HepG2 (cell line): Measurements from ENCODE around the gene WNT1. TPM values are rescaled to one million over a fixed set of nuclear protein-coding genes. Genes with fewer than 3 reads are reported as not detected.
A peak's percentile ranks its signal among the peaks of the same experiment; 100 is the strongest.

Experiments
- HNRNPLL ChIP-seq: fragments of 200-400 bp; formaldehyde crosslinking; IDR thresholded peaks from 2 replicates; pipeline ENCODE4 v1.6.1; 2017; ENCODE audit warnings: mild to moderate bottlenecking, low read depth, low read length; ENCODE audit not compliant: poor library complexity, severe bottlenecking
- PHB2 ChIP-seq: fragments of 450-650 bp; IDR thresholded peaks from 2 replicates; pipeline ENCODE4 v1.6.1; 2018; ENCODE audit not compliant: partially characterized antibody
- POGK ChIP-seq: sonication (generic); formaldehyde crosslinking; conservative IDR thresholded peaks from 2 replicates; pipeline ENCODE4 v1.8.0; 2022; ENCODE audit warnings: mild to moderate bottlenecking, moderate library complexity, missing genetic modification reagents
- PPARG ChIP-seq: conservative IDR thresholded peaks from 2 replicates; pipeline ENCODE4 v1.6.1; 2016; ENCODE audit warnings: missing biosample characterization, missing genetic modification reagents
- ZNF569 ChIP-seq: sonication (generic); formaldehyde crosslinking; IDR thresholded peaks from 2 replicates; pipeline ENCODE4 v1.5.0; 2020; ENCODE audit warnings: mild to moderate bottlenecking, missing genetic modification reagents, moderate library complexity, borderline replicate concordance
- ZNF704 ChIP-seq: sonication (generic); formaldehyde crosslinking; IDR thresholded peaks from 2 replicates; pipeline ENCODE4 v1.8.1; 2023; ENCODE audit warnings: mild to moderate bottlenecking, inconsistent platforms, moderate library complexity, missing genetic modification reagents, borderline replicate concordance
- ZNF772 ChIP-seq: sonication (generic); formaldehyde crosslinking; IDR thresholded peaks from 2 replicates; pipeline ENCODE4 v1.5.0; 2020; ENCODE audit warnings: mild to moderate bottlenecking, missing genetic modification reagents
- polyA plus RNA-seq, 8 experiments: library from polyadenylated mRNA; depleted of rRNA in 3 of 8; stranded (reverse) in 7 of 8; unstranded in 1 of 8; fragments of >200 nt; fragmentation: Illumina TruSeq in 4 of 8; extraction: Trizol in 4 of 8; gene quantifications; 2 replicates each; pipeline versions ENCODE4 v1.2.1 to v1.2.3, GENCODE V29; 2011 to 2016; ENCODE audit warnings: low read depth in 4 of 8, missing spikeins in 1 of 8, mixed read lengths in 1 of 8; ENCODE audit not compliant: insufficient read depth in 1 of 8
- total RNA-seq, 5 experiments: library from RNA; depleted of rRNA; stranded (reverse); fragments of >200 nt; fragmentation: Illumina TruSeq; extraction: Trizol; gene quantifications; 2 replicates each; pipeline ENCODE4 v1.2.3, GENCODE V29; 2016; ENCODE audit warnings: low read depth in 1 of 5
- TF ChIP-seq, protein P1 (sequence below), 2 experiments: sonication (generic) in 1 of 2; formaldehyde crosslinking in 1 of 2; IDR thresholded peaks; 2 replicates each; pipeline versions ENCODE4 v1.4.0 to v1.6.1; 2018 to 2020; ENCODE audit warnings: missing genetic modification reagents in 2 of 2, borderline replicate concordance in 1 of 2, low read depth in 1 of 2, mild to moderate bottlenecking in 1 of 2, missing biosample characterization in 1 of 2
- TF ChIP-seq, protein P2 (sequence below): sonication (generic); formaldehyde crosslinking; IDR thresholded peaks from 2 replicates; pipeline ENCODE4 v1.5.1; 2020; ENCODE audit warnings: mild to moderate bottlenecking, missing genetic modification reagents, moderate library complexity
- TF ChIP-seq, protein P3 (sequence below): fragments of 450-650 bp; IDR thresholded peaks from 2 replicates; pipeline ENCODE4 v1.6.1; 2016

Gene WNT1
- total and polyA plus RNA-seq, 2 of the 13 experiments (the other 11 are each of a cell fraction or from before 2014, with no cell fraction given): not detected

DNA sequence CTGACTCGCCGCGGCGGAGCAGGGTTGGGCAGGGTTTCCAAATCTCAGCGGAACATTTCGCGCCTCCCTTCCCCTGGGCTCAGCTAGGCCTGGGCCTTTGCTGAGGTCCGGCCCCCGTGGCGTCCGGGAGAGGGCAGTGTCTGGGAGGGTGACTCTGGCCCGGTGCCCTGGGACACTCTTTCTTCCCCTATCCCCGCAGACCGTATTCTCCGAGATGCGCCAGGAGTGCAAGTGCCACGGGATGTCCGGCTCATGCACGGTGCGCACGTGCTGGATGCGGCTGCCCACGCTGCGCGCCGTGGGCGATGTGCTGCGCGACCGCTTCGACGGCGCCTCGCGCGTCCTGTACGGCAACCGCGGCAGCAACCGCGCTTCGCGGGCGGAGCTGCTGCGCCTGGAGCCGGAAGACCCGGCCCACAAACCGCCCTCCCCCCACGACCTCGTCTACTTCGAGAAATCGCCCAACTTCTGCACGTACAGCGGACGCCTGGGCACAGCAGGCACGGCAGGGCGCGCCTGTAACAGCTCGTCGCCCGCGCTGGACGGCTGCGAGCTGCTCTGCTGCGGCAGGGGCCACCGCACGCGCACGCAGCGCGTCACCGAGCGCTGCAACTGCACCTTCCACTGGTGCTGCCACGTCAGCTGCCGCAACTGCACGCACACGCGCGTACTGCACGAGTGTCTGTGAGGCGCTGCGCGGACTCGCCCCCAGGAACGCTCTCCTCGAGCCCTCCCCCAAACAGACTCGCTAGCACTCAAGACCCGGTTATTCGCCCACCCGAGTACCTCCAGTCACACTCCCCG, 3.0 kb downstream of the WNT1 start (continued):
- TF ChIP-seq ZNF569 (CRISPR knock-in tag) (no peak), ZNF772 (CRISPR knock-in tag) (peak; percentile 56; the same call in 1 of the 2 replicates), PPARG (no peak), ZNF704 (CRISPR knock-in tag) (no peak), HNRNPLL (peak; percentile 12), POGK (CRISPR knock-in tag) (0 out of 2 replicates have a peak, but pooled peaks have one; percentile 16), PHB2 (no peak)
- TF ChIP-seq, protein P1, sequence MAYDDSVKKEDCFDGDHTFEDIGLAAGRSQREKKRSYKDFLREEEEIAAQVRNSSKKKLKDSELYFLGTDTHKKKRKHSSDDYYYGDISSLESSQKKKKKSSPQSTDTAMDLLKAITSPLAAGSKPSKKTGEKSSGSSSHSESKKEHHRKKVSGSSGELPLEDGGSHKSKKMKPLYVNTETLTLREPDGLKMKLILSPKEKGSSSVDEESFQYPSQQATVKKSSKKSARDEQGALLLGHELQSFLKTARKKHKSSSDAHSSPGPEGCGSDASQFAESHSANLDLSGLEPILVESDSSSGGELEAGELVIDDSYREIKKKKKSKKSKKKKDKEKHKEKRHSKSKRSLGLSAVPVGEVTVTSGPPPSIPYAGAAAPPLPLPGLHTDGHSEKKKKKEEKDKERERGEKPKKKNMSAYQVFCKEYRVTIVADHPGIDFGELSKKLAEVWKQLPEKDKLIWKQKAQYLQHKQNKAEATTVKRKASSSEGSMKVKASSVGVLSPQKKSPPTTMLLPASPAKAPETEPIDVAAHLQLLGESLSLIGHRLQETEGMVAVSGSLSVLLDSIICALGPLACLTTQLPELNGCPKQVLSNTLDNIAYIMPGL (CRISPR knock-in tag; IDR thresholded peaks at IDR 0.05; ENCODE audit: borderline replicate concordance in 1 of 2, low read depth in 1 of 2): peak in 1 of 2 experiments; percentile 11; a peak in 2 of 4 replicates
- TF ChIP-seq, protein P2, sequence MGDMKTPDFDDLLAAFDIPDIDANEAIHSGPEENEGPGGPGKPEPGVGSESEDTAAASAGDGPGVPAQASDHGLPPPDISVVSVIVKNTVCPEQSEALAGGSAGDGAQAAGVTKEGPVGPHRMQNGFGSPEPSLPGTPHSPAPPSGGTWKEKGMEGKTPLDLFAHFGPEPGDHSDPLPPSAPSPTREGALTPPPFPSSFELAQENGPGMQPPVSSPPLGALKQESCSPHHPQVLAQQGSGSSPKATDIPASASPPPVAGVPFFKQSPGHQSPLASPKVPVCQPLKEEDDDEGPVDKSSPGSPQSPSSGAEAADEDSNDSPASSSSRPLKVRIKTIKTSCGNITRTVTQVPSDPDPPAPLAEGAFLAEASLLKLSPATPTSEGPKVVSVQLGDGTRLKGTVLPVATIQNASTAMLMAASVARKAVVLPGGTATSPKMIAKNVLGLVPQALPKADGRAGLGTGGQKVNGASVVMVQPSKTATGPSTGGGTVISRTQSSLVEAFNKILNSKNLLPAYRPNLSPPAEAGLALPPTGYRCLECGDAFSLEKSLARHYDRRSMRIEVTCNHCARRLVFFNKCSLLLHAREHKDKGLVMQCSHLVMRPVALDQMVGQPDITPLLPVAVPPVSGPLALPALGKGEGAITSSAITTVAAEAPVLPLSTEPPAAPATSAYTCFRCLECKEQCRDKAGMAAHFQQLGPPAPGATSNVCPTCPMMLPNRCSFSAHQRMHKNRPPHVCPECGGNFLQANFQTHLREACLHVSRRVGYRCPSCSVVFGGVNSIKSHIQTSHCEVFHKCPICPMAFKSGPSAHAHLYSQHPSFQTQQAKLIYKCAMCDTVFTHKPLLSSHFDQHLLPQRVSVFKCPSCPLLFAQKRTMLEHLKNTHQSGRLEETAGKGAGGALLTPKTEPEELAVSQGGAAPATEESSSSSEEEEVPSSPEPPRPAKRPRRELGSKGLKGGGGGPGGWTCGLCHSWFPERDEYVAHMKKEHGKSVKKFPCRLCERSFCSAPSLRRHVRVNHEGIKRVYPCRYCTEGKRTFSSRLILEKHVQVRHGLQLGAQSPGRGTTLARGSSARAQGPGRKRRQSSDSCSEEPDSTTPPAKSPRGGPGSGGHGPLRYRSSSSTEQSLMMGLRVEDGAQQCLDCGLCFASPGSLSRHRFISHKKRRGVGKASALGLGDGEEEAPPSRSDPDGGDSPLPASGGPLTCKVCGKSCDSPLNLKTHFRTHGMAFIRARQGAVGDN (CRISPR knock-in tag): peak; percentile 39; the same call in 1 of the 2 replicates
- TF ChIP-seq, protein P3, sequence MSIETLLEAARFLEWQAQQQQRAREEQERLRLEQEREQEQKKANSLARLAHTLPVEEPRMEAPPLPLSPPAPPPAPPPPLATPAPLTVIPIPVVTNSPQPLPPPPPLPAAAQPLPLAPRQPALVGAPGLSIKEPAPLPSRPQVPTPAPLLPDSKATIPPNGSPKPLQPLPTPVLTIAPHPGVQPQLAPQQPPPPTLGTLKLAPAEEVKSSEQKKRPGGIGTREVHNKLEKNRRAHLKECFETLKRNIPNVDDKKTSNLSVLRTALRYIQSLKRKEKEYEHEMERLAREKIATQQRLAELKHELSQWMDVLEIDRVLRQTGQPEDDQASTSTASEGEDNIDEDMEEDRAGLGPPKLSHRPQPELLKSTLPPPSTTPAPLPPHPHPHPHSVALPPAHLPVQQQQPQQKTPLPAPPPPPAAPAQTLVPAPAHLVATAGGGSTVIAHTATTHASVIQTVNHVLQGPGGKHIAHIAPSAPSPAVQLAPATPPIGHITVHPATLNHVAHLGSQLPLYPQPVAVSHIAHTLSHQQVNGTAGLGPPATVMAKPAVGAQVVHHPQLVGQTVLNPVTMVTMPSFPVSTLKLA: 0 out of 2 replicates have a peak, but pooled peaks have one; percentile 6
